Stimulated activated CD8-positive, alpha-beta memory T cell treated with anti-CD3 and anti-CD28 coated beads, Interleukin-15, amount 100 ng/mL, for 24 hours (primary cell): ENCODE data around the gene MAN1C1.
"Not testable (repeated sequence)": the region's sequence is repeated elsewhere in the genome, so short reads cannot be mapped to it uniquely, and the experiment has no call there.

ENCODE experiments used
- DNase-seq: peaks from one replicate; pipeline ENCODE4 v3.0.0-alpha.2; 2020; ENCODE audit warnings: low read depth

MAN1C1 gene

DNA sequence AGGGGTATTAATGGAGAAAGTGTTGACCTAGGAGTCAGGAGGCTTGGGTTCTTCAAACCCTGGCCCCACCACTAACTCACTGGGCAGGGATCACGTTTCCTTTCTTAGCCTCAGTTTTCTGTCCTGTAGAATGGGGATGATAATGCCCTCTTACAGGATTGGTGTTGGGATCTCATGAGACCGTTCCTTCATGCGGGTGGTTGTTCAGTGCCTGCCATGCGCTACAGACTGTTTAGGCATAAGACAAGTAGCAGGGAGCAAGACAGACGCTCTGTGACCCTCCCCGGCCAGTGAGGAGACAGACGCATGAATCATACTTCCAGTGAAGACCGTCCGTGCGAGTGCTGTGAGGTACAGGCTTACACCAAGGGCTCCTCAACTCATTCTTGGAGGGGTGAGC lies 81.7 kb downstream of the MAN1C1 start:
- DNase-seq = no peak

DNA sequence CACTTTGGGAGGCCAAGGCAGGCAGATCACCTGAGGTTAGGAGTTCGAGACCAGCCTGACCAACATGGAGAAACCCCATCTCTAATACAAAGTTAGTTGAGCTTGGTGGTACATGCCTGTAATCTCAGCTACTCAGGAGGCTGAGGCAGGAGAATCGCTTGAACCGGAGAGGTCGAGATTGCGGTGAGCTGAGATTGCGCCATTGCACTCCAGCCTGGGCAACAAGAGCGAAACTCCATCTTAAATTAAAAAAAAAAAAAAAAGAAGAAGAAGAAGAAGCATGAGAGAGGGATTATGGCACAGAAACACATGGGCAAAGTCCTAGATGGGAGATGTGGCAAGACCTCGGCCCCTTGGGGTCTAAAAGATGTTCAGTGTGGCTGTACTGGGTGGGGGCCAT lies 82.5 kb downstream of the MAN1C1 start:
- not testable (repeated sequence) for DNase-seq

DNA sequence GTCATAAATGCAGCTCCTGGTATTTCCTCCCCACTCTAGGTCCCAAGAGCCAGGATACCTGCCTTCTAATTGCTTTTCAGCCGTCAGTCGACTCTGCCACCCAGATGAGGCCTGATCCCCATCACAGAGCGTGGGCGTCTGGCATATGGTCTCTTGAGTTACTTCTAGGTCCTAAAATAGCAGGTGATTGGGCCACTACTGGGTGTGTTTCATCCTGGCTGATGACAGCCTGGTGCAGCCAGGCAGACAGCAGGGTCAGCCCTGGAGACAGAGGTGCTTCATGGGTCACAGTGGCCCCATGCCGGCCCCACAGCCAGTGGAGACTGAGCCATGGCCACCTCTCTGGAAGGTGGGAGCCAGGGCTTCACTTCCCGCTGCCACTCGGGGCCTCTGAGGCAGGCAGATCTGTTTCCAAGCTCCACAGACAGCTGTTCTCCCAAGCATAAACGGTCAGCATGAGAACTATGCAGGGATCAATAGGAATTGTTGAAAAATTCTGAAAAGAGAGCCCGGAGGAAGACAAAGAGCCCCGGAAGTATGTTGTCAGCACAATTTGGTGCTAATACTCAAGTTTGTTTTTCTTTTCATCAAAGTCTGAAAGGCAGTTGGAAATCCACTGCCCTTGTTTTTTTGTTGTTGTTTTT lies 83.0 kb downstream of the MAN1C1 start:
- DNase-seq = no peak

DNA sequence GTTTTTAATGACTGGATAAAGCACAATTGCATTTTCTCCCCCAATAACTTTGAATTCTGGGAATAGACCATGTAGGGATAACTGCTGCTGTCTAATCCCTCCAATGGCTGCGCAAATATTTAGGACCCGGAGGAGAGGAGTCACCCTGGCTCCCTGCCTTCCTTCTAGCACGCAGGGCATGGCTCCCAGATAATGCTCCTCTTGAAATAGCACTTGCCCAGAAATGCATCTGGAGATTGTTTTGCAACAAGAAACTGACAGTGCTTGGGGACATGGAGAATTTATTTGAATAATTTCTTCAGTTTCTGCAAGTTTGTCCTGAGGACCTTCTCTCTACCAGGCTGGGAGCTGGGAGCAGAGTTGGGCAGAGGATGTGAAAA lies 83.5 kb downstream of the MAN1C1 start:
- DNase-seq = no peak

DNA sequence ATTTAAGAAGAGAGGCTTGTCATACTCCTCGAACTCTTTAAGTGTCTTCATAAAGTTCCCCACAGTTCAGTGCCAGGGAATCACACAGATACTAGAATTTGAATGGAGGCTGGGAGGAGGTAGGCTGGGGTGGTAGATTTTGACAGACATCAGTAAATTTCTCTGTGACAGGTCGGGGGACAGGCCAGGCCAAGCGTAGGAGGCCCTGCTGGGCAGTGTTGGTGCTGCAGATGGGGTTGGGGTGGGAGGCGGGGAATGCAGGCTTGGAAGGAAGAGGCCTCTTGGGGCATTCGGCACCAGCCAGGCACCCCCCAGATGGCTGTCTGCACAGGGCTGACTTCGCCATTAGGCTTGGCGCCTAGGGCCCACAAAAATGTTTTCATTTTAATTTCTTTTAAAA lies 84.0 kb downstream of the MAN1C1 start:
- no peak for DNase-seq

DNA sequence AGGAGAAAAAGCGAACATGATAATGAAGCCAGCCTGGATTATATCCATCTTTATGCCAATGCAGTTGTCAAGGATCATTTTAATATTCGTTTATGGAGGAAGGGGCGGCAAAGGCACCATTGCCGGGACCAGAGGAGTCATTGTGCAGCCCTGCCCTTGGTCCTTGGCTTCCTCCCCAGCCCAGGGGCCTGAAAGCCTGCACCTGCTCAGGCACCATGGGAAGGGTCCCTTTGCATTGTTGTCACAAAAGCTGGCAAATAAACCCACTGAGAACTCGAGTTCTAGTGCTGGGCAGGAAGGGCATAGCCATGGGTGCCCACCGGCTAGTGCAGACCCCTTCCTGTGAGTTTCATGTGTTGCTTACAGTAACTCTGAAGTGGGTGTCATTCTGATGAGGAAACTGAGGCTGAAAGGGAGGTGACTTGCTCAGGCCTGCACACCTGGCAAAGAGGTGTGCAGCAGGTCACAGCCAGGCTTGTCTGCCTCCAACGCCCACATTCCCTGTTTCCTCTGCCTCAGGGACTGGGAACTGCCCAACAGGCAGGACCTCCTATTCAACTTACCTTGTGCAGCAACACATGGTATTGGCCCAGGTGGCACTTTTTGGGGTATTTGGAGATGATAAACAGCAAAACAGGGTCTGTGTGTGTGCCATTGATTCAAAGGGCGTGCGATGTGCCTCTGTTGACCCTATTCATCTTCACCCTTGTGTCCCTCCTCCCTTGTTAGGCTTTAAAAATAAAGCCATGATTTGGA lies 84.6 kb downstream of the MAN1C1 start:
- no peak for DNase-seq

DNA sequence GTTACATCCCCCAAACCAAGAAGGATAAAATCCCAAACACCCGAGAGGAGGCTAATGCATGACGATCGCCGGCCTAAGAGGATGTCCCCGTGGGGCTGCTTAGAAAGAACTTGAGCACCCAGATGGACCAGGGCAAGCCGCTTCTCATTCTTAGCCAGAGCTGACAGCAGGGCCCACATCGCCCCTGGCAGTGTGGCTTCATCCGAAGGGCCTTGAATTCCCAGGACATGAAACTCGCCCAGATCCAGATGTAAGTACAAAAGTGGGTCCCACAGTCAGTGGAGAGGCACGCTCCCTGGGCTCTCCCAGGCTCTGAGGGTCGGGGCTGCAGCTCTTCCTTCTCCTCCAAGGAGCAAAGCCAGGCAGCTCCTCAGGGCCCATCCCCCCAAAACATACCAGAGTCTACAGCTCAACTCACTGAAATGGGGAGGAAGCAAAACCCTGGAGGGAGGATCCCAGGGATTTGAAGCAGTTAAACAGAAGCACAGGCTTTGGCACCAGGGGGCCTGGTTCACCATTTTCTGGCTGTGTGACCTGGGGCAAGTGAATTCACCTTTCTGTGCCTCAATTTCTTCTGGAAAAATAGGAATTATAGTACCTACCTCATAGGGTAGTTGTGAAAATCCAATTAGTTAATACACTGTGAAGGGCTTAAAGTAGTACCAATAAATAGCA lies 85.6 kb downstream of the MAN1C1 start:
- no peak for DNase-seq

DNA sequence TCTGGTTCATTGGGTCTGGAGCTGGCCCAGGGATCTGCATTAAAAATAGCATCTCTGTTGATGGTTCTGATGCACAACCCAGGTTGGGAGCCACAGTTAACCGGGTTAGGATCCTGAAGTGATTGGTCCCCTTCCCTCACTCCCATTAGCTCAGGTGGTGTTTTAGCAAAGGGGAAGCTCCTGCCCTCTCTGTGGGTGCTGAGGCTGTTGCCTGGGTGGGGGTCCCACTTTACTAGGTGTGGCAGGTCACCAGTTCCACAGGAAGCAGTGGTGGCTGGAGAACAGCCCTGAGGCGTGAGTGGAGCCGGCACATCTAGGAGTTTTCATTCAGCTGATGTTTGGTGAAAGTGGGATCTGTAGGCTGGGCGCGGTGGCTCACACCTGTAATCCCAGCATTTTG lies 86.5 kb downstream of the MAN1C1 start:
- no peak for DNase-seq

DNA sequence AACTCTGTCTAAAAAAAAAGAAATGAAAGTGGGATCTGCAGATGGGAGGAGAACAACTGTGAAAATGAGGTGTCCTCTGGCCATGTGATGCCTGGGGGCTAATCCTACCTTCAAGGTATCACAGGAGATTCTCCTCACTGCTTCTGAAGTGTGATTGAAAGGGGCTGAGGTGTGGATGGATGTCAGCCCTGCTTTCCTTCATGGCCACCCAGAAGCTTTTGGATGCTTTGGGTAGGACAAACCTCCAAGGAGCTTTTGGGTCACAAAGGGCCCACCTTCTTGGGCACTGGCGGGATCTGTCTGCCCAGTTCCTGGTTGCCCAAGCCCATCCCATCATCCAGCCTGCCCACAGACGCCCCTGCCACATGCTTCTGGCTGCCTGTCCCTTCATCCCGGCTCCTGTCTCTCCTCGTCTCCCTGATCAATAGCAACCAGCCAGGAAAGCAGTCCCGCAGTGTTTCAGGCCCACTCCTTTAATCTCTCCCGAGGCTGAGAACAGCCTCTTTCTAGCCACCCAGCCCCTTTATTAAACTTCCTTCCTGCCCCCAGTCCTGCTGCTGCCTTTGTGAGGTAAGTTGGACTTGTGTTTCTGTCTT lies 87.2 kb downstream of the MAN1C1 start:
- no peak for DNase-seq

DNA sequence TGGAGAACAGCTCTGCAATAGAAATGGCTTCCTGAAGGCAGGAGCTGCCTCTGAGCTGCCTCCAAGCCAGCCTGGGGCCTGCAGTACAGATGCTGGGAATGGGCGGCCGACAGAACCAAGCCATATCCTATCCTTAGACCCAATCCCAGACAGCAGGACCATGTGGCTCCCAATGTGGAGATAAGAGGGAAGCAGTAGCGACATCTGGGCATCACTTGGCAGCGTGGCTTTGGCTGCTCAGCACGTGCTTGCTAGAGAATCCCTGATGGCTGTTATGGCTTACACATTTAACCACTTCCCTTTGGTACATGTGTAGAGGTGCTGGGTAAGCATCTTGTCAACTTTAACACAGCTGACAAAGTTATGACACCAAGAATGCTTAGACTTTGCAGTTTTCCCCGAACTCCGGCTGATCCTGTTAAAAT lies 87.7 kb downstream of the MAN1C1 start:
- peak; percentile 4 for DNase-seq

DNA sequence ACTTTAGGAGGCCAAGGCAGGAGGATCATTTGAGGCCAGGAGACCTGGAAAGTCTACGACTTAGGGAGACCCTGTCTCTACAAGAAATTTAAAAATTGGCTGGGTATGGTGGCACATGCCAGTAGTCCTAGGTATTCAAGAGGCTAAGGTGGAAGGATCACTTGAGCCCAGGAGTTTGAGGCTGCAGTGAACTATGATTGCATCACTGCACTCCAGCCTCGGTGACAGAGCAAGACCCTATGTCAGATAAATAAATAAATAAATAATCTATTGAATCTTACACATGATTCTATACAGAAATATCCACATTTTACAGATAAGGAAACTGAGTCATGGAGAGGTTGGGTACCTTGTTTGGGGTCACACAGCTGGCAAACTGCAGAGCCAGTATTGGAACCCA lies 89.1 kb downstream of the MAN1C1 start:
- DNase-seq = no peak

DNA sequence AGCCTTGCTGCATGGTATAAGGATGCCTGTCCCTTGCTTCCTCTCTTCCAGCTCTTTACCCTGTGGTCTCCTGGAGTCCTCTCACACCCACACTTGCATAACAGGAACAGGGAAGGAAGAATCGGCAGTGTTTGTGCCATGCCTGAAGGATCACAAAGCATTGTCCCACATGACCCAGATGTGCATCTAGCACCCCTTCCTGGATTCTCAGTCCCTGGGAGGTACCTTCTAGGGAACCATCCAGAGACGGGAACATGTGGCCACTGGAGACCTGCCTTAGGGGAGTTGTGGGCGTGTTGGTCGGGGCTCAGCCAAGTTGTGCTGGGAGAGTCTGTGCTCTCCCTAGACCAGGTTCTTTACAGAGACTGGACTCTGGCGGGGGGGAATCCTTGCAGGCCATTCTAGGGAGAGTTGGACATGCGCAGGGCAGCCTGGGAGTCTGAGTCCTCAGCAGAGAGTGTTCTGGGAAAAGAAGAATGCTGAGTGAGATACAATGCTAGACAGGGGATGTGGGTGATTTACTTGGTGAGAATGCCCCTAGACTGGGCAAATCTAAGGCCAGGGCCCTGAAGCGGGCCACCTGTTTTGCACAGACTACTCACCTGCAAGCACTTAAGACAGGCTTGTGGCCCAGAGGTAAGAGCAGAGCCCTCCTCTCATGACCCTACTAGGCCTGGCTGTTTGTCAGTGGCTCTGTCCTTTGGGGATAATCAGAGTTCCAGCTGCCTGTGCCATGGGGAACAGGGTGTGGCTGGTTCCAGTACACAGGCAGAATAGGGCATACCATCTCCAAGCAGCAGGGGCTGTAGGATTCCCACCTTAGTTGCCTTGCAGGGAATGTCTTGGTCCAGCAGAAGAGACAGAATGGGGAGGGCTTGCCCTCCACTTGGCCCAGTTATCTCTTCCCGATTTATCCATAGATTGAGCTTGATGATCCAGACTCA lies 89.8 kb downstream of the MAN1C1 start:
- no peak for DNase-seq

DNA sequence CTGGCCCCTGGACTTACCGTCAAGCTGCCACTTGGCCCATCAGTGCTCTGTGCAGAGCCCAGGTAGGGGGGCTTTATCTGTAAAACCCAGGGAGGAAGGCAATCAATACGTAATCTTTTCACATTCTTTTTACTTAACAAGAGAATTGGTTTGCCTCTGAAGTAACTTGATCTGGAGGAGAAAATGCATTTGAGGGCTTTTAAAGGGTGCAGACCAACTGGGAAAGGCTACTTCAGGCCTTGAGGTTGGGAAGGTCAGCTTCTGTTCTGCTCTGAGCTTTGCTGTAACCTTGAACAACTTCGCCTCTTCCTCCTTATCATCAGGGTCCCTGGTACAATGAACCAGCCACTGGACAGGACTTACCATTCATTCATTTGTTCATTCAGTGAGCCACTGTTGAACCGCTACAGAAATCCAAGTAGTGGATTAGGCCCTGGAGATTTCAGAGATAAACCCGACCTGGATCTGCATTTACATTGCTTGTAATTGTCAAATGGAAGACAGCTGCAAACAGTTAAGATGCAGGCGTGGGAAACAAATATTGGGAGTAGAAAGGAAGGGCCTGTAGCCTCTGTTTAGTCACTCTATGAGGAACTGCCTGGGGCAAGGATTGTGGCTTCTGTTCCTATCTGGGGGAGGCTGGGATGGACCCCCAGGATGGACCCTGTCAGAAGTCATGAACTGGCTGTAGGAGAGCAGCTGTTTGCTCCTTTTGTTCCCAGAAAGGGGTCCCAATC lies 90.9 kb downstream of the MAN1C1 start:
- no peak for DNase-seq

DNA sequence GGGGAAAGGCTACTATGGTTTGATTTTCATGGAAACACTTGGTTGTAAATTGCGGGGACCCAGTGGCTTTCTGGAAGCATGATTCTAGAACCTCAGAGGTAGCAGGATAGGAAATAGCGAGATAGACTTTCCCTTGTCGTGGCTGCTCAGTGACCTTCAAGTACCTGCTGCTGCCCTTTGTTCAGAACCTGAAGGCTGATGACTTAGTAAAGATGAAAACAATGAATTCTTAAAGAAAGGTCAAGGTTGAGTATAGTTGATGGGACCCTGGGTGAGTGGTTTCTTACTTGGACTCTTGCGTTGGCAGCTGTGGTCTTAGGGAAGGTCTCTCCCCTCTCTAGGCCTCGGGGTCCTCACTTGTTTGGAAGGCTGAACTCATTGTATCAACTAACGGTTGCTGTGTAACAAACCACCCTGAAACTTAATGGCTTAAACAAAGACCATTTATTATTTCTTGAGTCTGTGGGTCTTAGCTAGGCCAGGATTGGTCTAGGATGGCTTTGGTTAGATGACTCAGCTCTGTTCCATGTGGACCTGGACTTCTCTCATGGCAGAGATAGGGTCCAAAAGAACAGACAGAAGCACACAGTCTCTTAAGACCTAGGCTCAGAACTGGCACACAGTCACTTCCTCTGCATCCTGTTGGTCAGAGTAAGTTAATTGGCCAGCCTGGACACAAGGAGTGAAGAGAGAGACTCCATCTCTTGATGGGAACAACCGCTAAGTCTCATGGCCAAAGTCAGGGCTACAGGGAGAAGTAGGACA lies 94.2 kb downstream of the MAN1C1 start:
- no peak for DNase-seq

DNA sequence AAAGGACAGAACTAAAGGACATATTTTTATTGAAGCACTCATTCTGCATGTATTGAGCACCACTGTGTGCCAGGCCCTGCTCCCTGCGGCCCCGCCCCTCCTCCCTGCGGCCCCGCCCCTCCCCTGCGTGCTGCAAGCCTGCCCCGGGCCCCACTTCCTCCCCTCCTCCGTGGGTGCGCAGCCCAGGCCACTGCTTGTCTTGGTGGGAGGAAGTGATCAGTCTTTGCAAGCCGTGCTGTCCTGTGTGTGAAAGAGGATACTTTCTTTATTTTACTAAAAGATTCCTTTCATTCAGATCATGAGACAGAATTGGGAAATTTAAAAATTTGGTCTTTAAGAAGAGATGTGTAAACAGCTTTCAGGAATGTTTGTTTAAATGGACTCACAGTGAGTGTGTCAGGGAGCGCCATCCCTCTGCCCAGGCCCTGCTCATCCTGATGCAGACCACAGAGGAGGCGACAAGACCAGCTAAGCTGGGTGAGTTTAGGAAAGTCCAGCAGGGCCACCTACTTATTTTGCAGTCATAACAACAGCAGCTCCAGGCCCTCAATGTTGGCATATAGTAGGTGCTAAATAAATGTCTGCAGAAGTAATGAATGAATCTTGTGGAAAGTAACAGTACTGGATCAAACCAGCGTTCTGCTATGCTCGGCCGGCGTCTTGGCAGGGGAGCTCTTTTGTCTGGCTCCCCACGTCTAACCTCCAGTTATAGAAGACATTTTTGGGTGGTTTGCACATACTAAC lies 95.1 kb downstream of the MAN1C1 start:
- DNase-seq = peak; percentile 12

DNA sequence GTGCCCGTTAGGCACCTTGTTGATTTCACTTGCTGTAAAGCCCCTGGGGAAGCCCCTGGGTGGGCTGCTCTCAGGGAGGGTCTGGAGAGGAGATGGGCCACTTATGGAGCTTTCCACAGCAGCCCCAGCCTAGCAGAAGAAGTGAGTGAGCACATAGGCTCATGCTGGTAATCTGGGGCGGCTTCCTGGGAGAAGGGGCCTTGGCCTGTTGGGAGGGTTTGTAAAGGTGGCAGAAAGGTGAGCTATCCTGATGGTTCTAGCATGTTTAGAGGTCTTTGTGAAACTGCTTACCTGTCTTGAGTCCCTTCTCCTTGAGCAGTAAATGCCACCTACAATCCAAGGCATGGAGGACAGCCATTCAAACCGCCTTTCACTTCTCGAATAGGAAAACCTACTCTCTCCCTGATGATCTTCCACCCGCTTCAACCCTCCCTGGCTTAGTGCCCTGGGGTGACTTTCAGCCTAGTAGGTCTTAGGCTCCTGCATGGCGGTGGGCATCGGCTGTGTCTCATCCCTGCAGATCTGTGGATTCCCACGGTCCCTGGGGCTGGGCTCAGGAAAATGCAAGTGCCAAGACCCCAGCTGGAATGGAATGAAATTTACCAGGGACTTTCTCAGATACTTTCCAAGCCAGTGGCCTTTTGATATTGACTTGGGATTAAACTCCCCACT lies 95.8 kb downstream of the MAN1C1 start:
- no peak for DNase-seq

DNA sequence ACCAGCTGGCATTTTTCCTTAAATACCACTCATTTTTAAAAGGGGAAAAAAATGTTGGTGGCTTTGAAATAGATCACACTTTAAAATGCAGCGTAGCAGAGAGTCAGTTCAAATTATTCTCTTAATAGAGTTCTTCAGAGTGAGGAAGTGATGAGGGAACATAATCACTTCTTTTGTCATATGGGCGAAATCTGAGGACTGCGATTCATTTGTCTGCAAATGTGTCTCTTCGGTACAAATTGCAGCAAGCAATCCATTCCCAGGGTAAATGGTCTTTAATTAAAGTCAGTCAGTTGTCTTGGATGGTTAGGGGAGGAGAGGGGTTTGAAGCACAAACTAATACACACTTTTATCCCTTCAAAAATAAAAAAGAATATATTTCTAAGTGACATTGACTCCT lies 97.4 kb downstream of the MAN1C1 start:
- DNase-seq = no peak

DNA sequence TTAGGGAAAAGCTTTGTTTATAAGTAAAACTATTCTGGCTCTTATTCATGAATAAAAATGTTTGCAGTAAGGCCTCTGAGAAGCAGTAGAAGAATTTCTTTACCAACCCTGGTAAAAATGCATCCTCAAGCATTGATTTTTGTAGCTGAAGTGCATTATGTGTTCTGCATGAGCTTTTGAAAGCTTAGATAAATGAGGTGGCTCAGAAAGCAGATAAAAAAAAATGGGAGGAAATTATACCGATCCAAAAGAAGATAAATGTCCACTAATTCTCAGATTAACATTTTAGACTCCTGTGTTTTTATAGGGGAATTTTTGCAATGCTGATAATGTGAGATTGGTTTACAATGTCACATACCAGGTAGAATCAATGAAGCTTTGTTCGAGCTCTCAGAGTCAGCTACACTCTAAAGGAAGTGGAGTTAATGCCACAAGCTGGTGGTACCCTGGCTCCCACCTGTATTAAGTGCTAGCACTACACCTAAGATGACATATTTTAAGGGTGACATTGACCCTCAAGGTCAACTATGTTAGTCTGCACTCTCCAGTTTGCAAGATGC lies 97.9 kb downstream of the MAN1C1 start:
- DNase-seq = no peak

DNA sequence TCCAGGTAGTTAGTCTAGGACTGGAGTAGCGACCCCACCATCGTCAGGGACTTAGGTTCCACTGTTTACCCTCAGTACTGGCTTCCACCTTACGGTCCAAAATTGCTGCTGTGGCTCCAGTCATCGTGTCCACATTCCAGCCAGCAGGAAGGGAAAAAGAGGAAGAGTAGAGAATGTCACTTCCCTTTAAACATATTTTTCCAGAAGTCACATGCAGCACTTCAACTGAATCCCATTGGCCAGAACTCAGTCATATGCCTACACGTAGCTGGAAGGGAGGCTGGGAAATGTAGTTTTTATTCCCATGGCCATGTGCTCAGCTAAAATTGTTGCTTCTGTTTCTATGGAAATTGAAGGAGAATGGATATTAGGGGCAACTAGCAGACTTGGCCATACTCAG lies 99.3 kb downstream of the MAN1C1 start:
- DNase-seq = no peak
